HepG2 (cell line): ENCODE data around the gene DLG4.

Experiments used
- CBX5 ChIP-seq: sonication (generic); formaldehyde crosslinking; IDR thresholded peaks from 2 replicates; pipeline ENCODE4 v1.4.0; 2020; ENCODE audit warnings: missing genetic modification reagents, borderline replicate concordance
- CREB1 ChIP-seq, 2 experiments: fragments of 450-650 bp in 1 of 2; IDR thresholded peaks; 2 replicates each; pipeline ENCODE4 v1.6.1; 2016 to 2017; ENCODE audit warnings: control low read depth in 1 of 2, mild to moderate bottlenecking in 1 of 2, missing compliant biosample characterization in 1 of 2, missing genetic modification characterization in 1 of 2
- CTCF ChIP-seq: sonication (generic); formaldehyde crosslinking; IDR thresholded peaks from 2 replicates; pipeline ENCODE4 v1.5.0; 2020; ENCODE audit warnings: mild to moderate bottlenecking, missing genetic modification reagents, moderate library complexity
- E2F2 ChIP-seq: sonication (generic); formaldehyde crosslinking; IDR thresholded peaks from 2 replicates; pipeline ENCODE4 v1.4.0; 2020; ENCODE audit warnings: missing genetic modification reagents, borderline replicate concordance
- EP300 ChIP-seq, 3 experiments: sonication (generic) in 1 of 3; formaldehyde crosslinking in 1 of 3; IDR thresholded peaks; 2 replicates each; pipeline versions ENCODE4 v1.5.1 to v1.6.1; 2011 to 2020; ENCODE audit warnings: low read depth in 2 of 3, low read length in 2 of 3, borderline replicate concordance in 1 of 3, improper control_type of control experiment in 1 of 3, mild to moderate bottlenecking in 1 of 3, missing genetic modification reagents in 1 of 3, moderate library complexity in 1 of 3
- FOXM1 ChIP-seq: sonication (generic); formaldehyde crosslinking; IDR thresholded peaks from 2 replicates; pipeline ENCODE4 v1.5.0; 2020; ENCODE audit warnings: missing genetic modification reagents
- SCMH1 ChIP-seq: sonication (generic); formaldehyde crosslinking; IDR thresholded peaks from 2 replicates; pipeline ENCODE4 v1.9.0; 2021; ENCODE audit warnings: missing genetic modification reagents, mild to moderate bottlenecking, borderline replicate concordance
- TARDBP ChIP-seq: sonication (generic); formaldehyde crosslinking; IDR thresholded peaks from 2 replicates; pipeline ENCODE4 v1.8.0; 2022; ENCODE audit warnings: mild to moderate bottlenecking, missing genetic modification reagents
- ZMYM2 ChIP-seq: sonication (generic); formaldehyde crosslinking; IDR thresholded peaks from 2 replicates; pipeline ENCODE4 v1.8.0; 2022; ENCODE audit warnings: mild to moderate bottlenecking, missing genetic modification reagents
- ZNF724P ChIP-seq: sonication (generic); formaldehyde crosslinking; IDR thresholded peaks from 2 replicates; pipeline ENCODE4 v1.8.0; 2022; ENCODE audit warnings: missing genetic modification reagents, borderline replicate concordance

GRCh38 chr17:7184091-7184488 lies 35.5 kb downstream of the DLG4 start:
- 0 out of 2 replicates have a peak, but pooled peaks have one; percentile 5 for TF ChIP-seq ZMYM2 (CRISPR knock-in tag)
- TF ChIP-seq SCMH1, result no peak
- TF ChIP-seq FOXM1 (CRISPR knock-in tag), result no peak
- no peak for TF ChIP-seq E2F2
- TF ChIP-seq EP300 (IDR thresholded peaks at IDR 0.05; ENCODE audit: low read depth in 2 of 2, low read length in 2 of 2), result no peak
- TF ChIP-seq EP300 (CRISPR knock-in tag; IDR thresholded peaks at IDR 0.05; ENCODE audit: borderline replicate concordance), result no peak
- no peak for TF ChIP-seq CBX5
- no peak for TF ChIP-seq CTCF (CRISPR knock-in tag)
- TF ChIP-seq CREB1 (IDR thresholded peaks at IDR 0.05), result no peak
- no peak for TF ChIP-seq CREB1 (CRISPR knock-in tag; IDR thresholded peaks at IDR 0.05)
- 0 out of 2 replicates have a peak, but pooled peaks have one; percentile 12 for TF ChIP-seq TARDBP (CRISPR knock-in tag)
- no peak for TF ChIP-seq ZNF724P (CRISPR knock-in tag)
